GM12892 (cell line): ENCODE measurements around the gene ECE1.

ENCODE experiments used
- POLR2A ChIP-seq: IDR thresholded peaks from 2 replicates; pipeline ENCODE4 v1.6.1; 2011; ENCODE audit warnings: low read depth, low read length, control low read depth
- POLR2AphosphoS5 ChIP-seq: IDR thresholded peaks from 2 replicates; pipeline ENCODE4 v1.6.1; 2011; ENCODE audit warnings: low read depth, low read length, control low read depth
- TAF1 ChIP-seq: IDR thresholded peaks from 2 replicates; pipeline ENCODE4 v1.6.1; 2011; ENCODE audit warnings: low read depth, mild to moderate bottlenecking, control low read depth, low read length, borderline replicate concordance

- TF ChIP-seq POLR2AphosphoS5 (no peak), POLR2A (no peak), TAF1 (no peak)
These were observed 45.1 kb downstream of the ECE1 start for GRCh38 chr1:21244986-21245687.
